ENCODE measurements around the gene PLP2. TPM values are rescaled to one million over a fixed set of nuclear protein-coding genes. Genes with fewer than 3 reads are reported as not detected.

PLP2 gene
- total RNA-seq, 1 experiment from 2014 or later = 308 TPM

DNA sequence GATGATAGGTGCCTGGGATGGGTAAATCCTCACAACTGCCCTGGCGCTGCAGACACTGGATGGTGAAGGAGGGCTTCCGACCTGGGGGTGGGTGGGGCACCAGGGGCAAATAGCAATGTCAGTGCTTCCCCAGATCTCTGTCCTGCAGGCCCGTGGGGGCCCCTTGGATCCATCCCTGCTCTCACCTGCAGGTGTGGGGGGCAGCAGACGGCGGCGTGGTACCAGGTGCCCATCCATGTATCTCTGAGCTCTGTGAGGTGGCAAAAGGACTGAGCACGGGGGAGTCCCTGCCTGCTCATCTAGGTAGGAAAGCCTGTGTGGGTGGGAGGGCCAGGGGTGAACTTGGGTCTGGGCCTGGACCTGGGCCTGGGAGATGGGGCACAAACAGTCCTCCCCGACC lies 34.8 kb downstream of the PLP2 start:
- no peaks in the 10 kb centered on the region for H3K4me1 Mint-ChIP-seq (ENCODE audit: insufficient read depth, unreplicated experiment)
- no peaks in the 10 kb centered on the region for H3K27me3 Mint-ChIP-seq (ENCODE audit: insufficient read depth, unreplicated experiment)
- intact Hi-C loops (cut with micrococcal nuclease) = no loop called here
- TF ChIP-seq CTCF (IDR thresholded peaks at IDR 0.05; ENCODE audit: unreplicated experiment) = no peak
- H3K4me3 Mint-ChIP-seq (ENCODE audit: unreplicated experiment) = no peak overlapping the region
- no peaks in the 10 kb centered on the region for H3K36me3 Mint-ChIP-seq (ENCODE audit: insufficient read depth, unreplicated experiment)
- ChIA-PET CTCF (no interaction called here), POLR2A (no interaction called here)
- H3K27ac Mint-ChIP-seq (ENCODE audit: low read depth, unreplicated experiment) = no peak overlapping the region
- no peaks in the 10 kb centered on the region for H3K9me3 Mint-ChIP-seq (ENCODE audit: unreplicated experiment)
- DNase-seq (ENCODE audit: unreplicated experiment) = no peak
- no TSS peak for BruUV-seq (replicated peaks)

DNA sequence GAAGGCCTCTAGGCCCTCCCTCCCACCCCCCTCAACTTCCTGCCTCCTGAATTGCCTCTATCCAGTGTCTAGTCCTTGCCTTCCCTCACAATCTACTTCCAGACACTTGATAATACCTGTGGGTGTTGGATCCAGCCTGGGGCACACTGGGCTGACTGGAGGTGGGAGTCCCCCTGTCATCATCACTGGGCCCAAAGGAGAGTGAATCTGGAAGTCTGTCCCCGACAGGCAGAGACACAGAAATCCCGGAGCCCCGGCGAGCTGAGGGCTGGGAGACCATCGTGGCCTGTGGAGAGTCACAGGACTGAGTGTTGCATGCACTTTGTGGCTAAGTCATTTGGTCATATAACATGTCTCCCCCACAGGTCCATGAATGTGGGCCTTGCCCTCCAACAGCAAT lies 36.7 kb downstream of the PLP2 start:
- DNase-seq (ENCODE audit: unreplicated experiment) = no peak
- H3K4me1 Mint-ChIP-seq (ENCODE audit: insufficient read depth, unreplicated experiment) = no peaks in the 10 kb centered on the region
- no TSS peak for BruUV-seq (replicated peaks)
- H3K27me3 Mint-ChIP-seq (ENCODE audit: insufficient read depth, unreplicated experiment) = no peaks in the 10 kb centered on the region
- POLR2A ChIA-PET = interaction anchor here (0.9 kb wide), 1 partner anchor 9 kb away, joined by 3 read pairs; no protein-coding TSS in a partner anchor
- CTCF ChIA-PET = interaction anchor here (1.1 to 1.8 kb wide), 2 partner anchors 16 to 20 kb away, joined by 4 to 6 read pairs; no protein-coding TSS in a partner anchor
- H3K9me3 Mint-ChIP-seq (ENCODE audit: unreplicated experiment) = peaks cover 9% of the 10 kb centered on the region
- intact Hi-C loops (cut with micrococcal nuclease) = no loop called here
- H3K4me3 Mint-ChIP-seq (ENCODE audit: unreplicated experiment) = no peak overlapping the region
- no peaks in the 10 kb centered on the region for H3K36me3 Mint-ChIP-seq (ENCODE audit: insufficient read depth, unreplicated experiment)
- TF ChIP-seq CTCF (IDR thresholded peaks at IDR 0.05; ENCODE audit: unreplicated experiment) = no peak
- H3K27ac Mint-ChIP-seq (ENCODE audit: low read depth, unreplicated experiment) = no peak overlapping the region

DNA sequence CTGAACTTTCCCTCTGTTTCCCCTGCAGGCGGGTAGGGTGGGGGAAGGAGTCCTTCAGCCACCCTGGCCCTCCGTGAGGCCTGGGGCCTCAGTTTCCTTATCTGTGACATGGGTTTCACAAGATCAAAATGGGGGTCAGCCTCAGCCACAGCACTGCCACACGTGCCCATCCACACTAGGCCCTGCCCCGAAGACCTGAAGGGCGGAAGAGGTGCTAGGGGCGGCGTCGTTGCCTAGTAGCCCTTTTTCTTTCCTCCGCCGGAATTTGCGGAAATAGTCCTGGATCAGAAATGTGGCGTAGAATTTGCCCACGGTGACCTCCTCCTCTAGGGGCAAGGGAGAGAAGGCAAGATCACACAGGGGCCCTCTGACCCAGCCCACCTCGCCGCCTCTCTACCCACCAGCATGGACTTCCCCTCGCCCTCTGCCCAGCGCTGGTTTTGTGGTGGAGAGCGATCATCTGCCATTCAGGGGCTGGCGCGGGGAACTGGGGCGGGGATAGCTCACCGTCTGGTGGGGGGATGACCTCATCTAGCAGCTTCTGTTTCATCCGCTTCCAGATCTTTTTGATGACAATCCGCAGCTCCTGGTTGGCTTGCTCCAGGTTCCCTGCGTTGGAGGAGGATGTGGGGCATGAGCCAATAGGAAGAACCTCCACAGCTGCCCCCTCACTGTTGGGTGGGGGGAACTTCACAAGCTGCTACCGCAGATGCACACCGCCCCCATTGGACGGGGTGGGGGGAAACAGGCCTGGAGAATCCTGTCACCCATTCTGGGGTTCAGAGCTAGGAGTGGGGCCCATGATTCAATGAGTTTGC lies 37.9 kb downstream of the PLP2 start:
- DNase-seq (ENCODE audit: unreplicated experiment) = no peak
- intact Hi-C loops (cut with micrococcal nuclease) = no loop called here
- BruUV-seq (replicated peaks) = no TSS peak
- no peak overlapping the region for H3K4me3 Mint-ChIP-seq (ENCODE audit: unreplicated experiment)
- peaks cover 12% of the 10 kb centered on the region for H3K9me3 Mint-ChIP-seq (ENCODE audit: unreplicated experiment)
- TF ChIP-seq CTCF (IDR thresholded peaks at IDR 0.05; ENCODE audit: unreplicated experiment) = no peak
- no peak overlapping the region for H3K27ac Mint-ChIP-seq (ENCODE audit: low read depth, unreplicated experiment)
- ChIA-PET POLR2A (no interaction called here), CTCF (interaction anchor here (0.6 to 1.1 kb wide), 2 partner anchors 19 to 127 kb away, joined by 3 to 4 read pairs; no protein-coding TSS in a partner anchor)
- H3K36me3 Mint-ChIP-seq (ENCODE audit: insufficient read depth, unreplicated experiment) = no peaks in the 10 kb centered on the region
- no peaks in the 10 kb centered on the region for H3K4me1 Mint-ChIP-seq (ENCODE audit: insufficient read depth, unreplicated experiment)
- no peaks in the 10 kb centered on the region for H3K27me3 Mint-ChIP-seq (ENCODE audit: insufficient read depth, unreplicated experiment)

- H3K4me1 Mint-ChIP-seq (ENCODE audit: insufficient read depth, unreplicated experiment) = no peaks in the 10 kb centered on the region
- no peaks in the 10 kb centered on the region for H3K36me3 Mint-ChIP-seq (ENCODE audit: insufficient read depth, unreplicated experiment)
- no TSS peak for BruUV-seq (replicated peaks)
- H3K27me3 Mint-ChIP-seq (ENCODE audit: insufficient read depth, unreplicated experiment) = no peaks in the 10 kb centered on the region
- DNase-seq (ENCODE audit: unreplicated experiment) = no peak
- TF ChIP-seq CTCF (IDR thresholded peaks at IDR 0.05; ENCODE audit: unreplicated experiment) = no peak
- CTCF ChIA-PET = interaction anchor here (0.6 kb wide), 1 partner anchor 127 kb away, joined by 3 read pairs; no protein-coding TSS in a partner anchor
- POLR2A ChIA-PET = no interaction called here
- no peak overlapping the region for H3K27ac Mint-ChIP-seq (ENCODE audit: low read depth, unreplicated experiment)
- no peak overlapping the region for H3K4me3 Mint-ChIP-seq (ENCODE audit: unreplicated experiment)
- intact Hi-C loops (cut with micrococcal nuclease) = no loop called here
- H3K9me3 Mint-ChIP-seq (ENCODE audit: unreplicated experiment) = peaks cover 12% of the 10 kb centered on the region
These were observed 38.7 kb downstream of the PLP2 start for GRCh38 chrX:49210406-49210805.

Measured in MCF 10A (cell line).